B cell (primary cell): ENCODE results near the gene KIF13A. TPM values are rescaled to one million over a fixed set of nuclear protein-coding genes. Genes with fewer than 3 reads are reported as not detected.

Source experiments
- ATAC-seq: fragments of 200-7000 bp; cut with Tn5 transposase; one replicate; pipeline ENCODE4 v1.10.0; 2021; ENCODE audit warnings: low read depth, mild to moderate bottlenecking, moderate number of reproducible peaks, moderate library complexity
- CTCF ChIA-PET: fragments of 350-600 bp; sonication (Branson Sonifier 250); formaldehyde crosslinking; loops from one replicate; lab custom pipeline; 2021; ENCODE audit warnings: antibody characterized with exemption, inconsistent platforms; lab: Charles Lee
- POLR2A ChIA-PET: fragments of 350-600 bp; sonication (Branson Sonifier 250); formaldehyde crosslinking; loops from one replicate; lab custom pipeline; 2021; ENCODE audit warnings: antibody characterized with exemption; lab: Charles Lee
- DNase-seq: peaks from one replicate; pipeline ENCODE4 v3.0.0; 2013
- H2AFZ ChIP-seq: 2 replicates; pipeline ENCODE4 v1.6.1; 2012; ENCODE audit warnings: mild to moderate bottlenecking, low read depth, low read length; ENCODE audit not compliant: insufficient read depth, poor library complexity, severe bottlenecking
- H3K27ac ChIP-seq, 2 donors: 1 replicate in 1 of 2; 2 replicates in 1 of 2; pipeline ENCODE4 v1.5.1; 2012 to 2013; ENCODE audit warnings: low read length in 2 of 2, mild to moderate bottlenecking in 2 of 2, moderate library complexity in 1 of 2
- H3K27me3 ChIP-seq, 4 experiments: fragments of 200-600 bp in 1 of 4; sonication (generic) in 1 of 4; replicated peaks in 1 of 4; 1 replicate in 2 of 4; 2 replicates in 2 of 4; pipeline versions ENCODE4 v1.6.1 to v1.7.0; 2013 to 2016; ENCODE audit warnings: low read length in 3 of 4, mild to moderate bottlenecking in 2 of 4, mixed read lengths in 1 of 4, moderate library complexity in 1 of 4; ENCODE audit not compliant: insufficient read depth in 4 of 4, control insufficient read depth in 3 of 4; ENCODE audit errors: control extremely low read depth in 1 of 4
- H3K36me3 ChIP-seq, 2 experiments: replicated peaks in 1 of 2; 1 replicate in 1 of 2; 2 replicates in 1 of 2; pipeline versions ENCODE4 v1.6.1 to v1.7.1; 2013; ENCODE audit warnings: low read length in 1 of 2; ENCODE audit not compliant: insufficient read depth in 2 of 2, control insufficient read depth in 1 of 2; ENCODE audit errors: control extremely low read depth in 1 of 2, extremely low read depth in 1 of 2
- H3K4me1 ChIP-seq, 2 donors: fragments of 200-600 bp in 1 of 2; sonication (generic) in 1 of 2; 1 replicate in 1 of 2; 2 replicates in 1 of 2; pipeline versions ENCODE4 v1.5.1 to v1.6.1; 2013 to 2017; ENCODE audit warnings: low read length in 2 of 2; ENCODE audit not compliant: control insufficient read depth in 2 of 2, insufficient read depth in 2 of 2
- H3K4me2 ChIP-seq: replicated peaks from 2 replicates; pipeline ENCODE3; 2012; ENCODE audit warnings: mild to moderate bottlenecking, low read depth, low read length; ENCODE audit not compliant: poor library complexity, severe bottlenecking
- H3K4me3 ChIP-seq, 5 experiments: fragments of 200-600 bp in 1 of 5; sonication (generic) in 1 of 5; 1 replicate in 3 of 5; 2 replicates in 2 of 5; pipeline versions ENCODE4 v1.5.1 to v1.7.0; 2011 to 2016; ENCODE audit warnings: low read length in 4 of 5, mild to moderate bottlenecking in 4 of 5, low read depth in 2 of 5, control low read depth in 1 of 5, moderate library complexity in 1 of 5; ENCODE audit not compliant: insufficient read depth in 1 of 5; ENCODE audit errors: control extremely low read depth in 1 of 5, extremely low read depth in 1 of 5
- H3K79me2 ChIP-seq: fragments of 200-600 bp; sonication (generic); one replicate; pipeline ENCODE4 v1.6.0; 2016; ENCODE audit warnings: low read length; ENCODE audit not compliant: control insufficient read depth, insufficient read depth
- H3K9ac ChIP-seq: fragments of 200-600 bp; sonication (generic); 2 replicates; pipeline ENCODE4 v1.6.1; 2017; ENCODE audit warnings: mild to moderate bottlenecking, low read length, moderate library complexity
- H3K9me3 ChIP-seq, 3 donors: one replicate each; pipeline versions ENCODE4 v1.6.1 to v1.7.1; 2013; ENCODE audit warnings: low read length in 2 of 3; ENCODE audit not compliant: control insufficient read depth in 2 of 3, insufficient read depth in 1 of 3; ENCODE audit errors: control extremely low read depth in 1 of 3
- H4K20me1 ChIP-seq: 2 replicates; pipeline ENCODE4 v1.6.0; 2012; ENCODE audit warnings: mild to moderate bottlenecking, low read length; ENCODE audit not compliant: insufficient read depth, control insufficient read depth, poor library complexity, severe bottlenecking
- H3K27ac Mint-ChIP-seq: one replicate; pipeline ENCODE4 v1.8.0; 2021; ENCODE audit warnings: mixed read lengths
- H3K27me3 Mint-ChIP-seq: one replicate; pipeline ENCODE4 v1.8.0; 2021; ENCODE audit warnings: mixed read lengths
- H3K4me1 Mint-ChIP-seq: one replicate; pipeline ENCODE4 v1.8.0; 2021; ENCODE audit warnings: mixed read lengths
- H3K4me3 Mint-ChIP-seq: one replicate; pipeline ENCODE4 v1.8.0; 2021; ENCODE audit warnings: mixed read lengths
- H3K9me3 Mint-ChIP-seq: one replicate; pipeline ENCODE4 v1.8.0; 2022; ENCODE audit warnings: mixed read lengths; ENCODE audit not compliant: insufficient read depth
- CTCF ChIP-seq: fragments of 200-600 bp; IDR thresholded peaks from one replicate; pipeline ENCODE4 v1.8.0; 2022; ENCODE audit warnings: antibody characterized with exemption, mild to moderate bottlenecking
- EZH2 ChIP-seq: IDR thresholded peaks from 2 replicates; pipeline ENCODE4 v1.6.1; 2012; ENCODE audit warnings: borderline replicate concordance, low read depth, mild to moderate bottlenecking, moderate library complexity, low read length; ENCODE audit not compliant: insufficient read depth, poor library complexity, severe bottlenecking
- WGBS: methylation state at CpG from one replicate; pipeline ENCODE4 v1.1.5; 2013; ENCODE audit warnings: missing lambda C conversion rate; ENCODE audit not compliant: insufficient coverage; 5-methylcytosine and 5-hydroxymethylcytosine counted together
- intact Hi-C: fragments of 100-400 bp; cut with micrococcal nuclease; formaldehyde crosslinking; loops from one replicate; pipeline ENCODE4 v1.10.0; 2022
- polyA plus RNA-seq: library from polyadenylated mRNA; depleted of rRNA; stranded (reverse); fragments of >200 nt; gene quantifications from 2 replicates; pipeline ENCODE4 v1.2.3, GENCODE V29; 2012
- total RNA-seq, 2 donors: library from RNA; stranded (reverse); fragments of 120-200 nt in 1 of 2; gene quantifications; 1 replicate in 1 of 2; 2 replicates in 1 of 2; pipeline versions ENCODE4 v1.2.3 to v1.2.4, GENCODE V29; 2013 to 2022

Gene KIF13A
- total and polyA plus RNA-seq, 2 donors (not counting 1 experiment from before 2014, with no cell fraction given), result 2.1 to 23.4 TPM

- no peak overlapping the region for H3K9ac ChIP-seq
- POLR2A ChIA-PET, result no interaction called here
- DNase-seq (no peak), ATAC-seq (no peak)
- H3K27ac Mint-ChIP-seq, result no peak overlapping the region
- H3K9me3 Mint-ChIP-seq, result no peaks in the 10 kb centered on the region
- intact Hi-C loops, result no loop called here
- H3K4me3 Mint-ChIP-seq, result no peak overlapping the region
- H3K79me2 ChIP-seq, result no peaks in the 10 kb centered on the region
- H3K4me1 ChIP-seq, result no peaks in the 10 kb centered on the region
- 100% methylated on average over 1 of the region's 2 CpGs for WGBS
- no peak overlapping the region for H3K4me3 ChIP-seq
- no peaks in the 10 kb centered on the region for H4K20me1 ChIP-seq
- no peaks in the 10 kb centered on the region for H3K27me3 ChIP-seq
- CTCF ChIA-PET, result no interaction called here
- TF ChIP-seq EZH2, result no peak
- H3K27ac ChIP-seq, result no peak overlapping the region
- no peak overlapping the region for H2AFZ ChIP-seq
- H3K27me3 Mint-ChIP-seq, result no peaks in the 10 kb centered on the region
- H3K36me3 ChIP-seq, result no peaks in the 10 kb centered on the region
- no peak overlapping the region for H3K4me2 ChIP-seq
- no peaks in the 10 kb centered on the region for H3K4me1 Mint-ChIP-seq
- H3K9me3 ChIP-seq, result no peaks in the 10 kb centered on the region
Observed at GRCh38 chr6:17938901-17939300, 48.5 kb downstream of the KIF13A start.

GRCh38 chr6:17935188-17936149 is 52.0 kb downstream of the KIF13A start:
- TF ChIP-seq EZH2, result no peak
- no peak for TF ChIP-seq CTCF
- Histone ChIP-seq H3K79me2 (no peaks in the 10 kb centered on the region), H3K4me2 (no peak overlapping the region), H3K9me3 (no peaks in the 10 kb centered on the region), H3K4me1 (no peaks in the 10 kb centered on the region), H3K4me3 (no peak overlapping the region), H3K27me3 (no peaks in the 10 kb centered on the region), H4K20me1 (no peaks in the 10 kb centered on the region), H3K9ac (no peak overlapping the region), H3K27ac (no peak overlapping the region), H2AFZ (no peak overlapping the region), H3K36me3 (no peaks in the 10 kb centered on the region)
- DNase-seq (no peak), ATAC-seq (no peak)
- H3K27me3 Mint-ChIP-seq, result no peaks in the 10 kb centered on the region
- WGBS, result 60% methylated on average over 2 of the region's 5 CpGs
- intact Hi-C loops, result no loop called here
- CTCF ChIA-PET, result no interaction called here
- POLR2A ChIA-PET, result no interaction called here
- no peaks in the 10 kb centered on the region for H3K9me3 Mint-ChIP-seq
- no peak overlapping the region for H3K4me3 Mint-ChIP-seq
- H3K27ac Mint-ChIP-seq, result no peak overlapping the region
- H3K4me1 Mint-ChIP-seq, result no peaks in the 10 kb centered on the region
